Ovary (tissue), 3 donors: ENCODE data around the gene POU2AF1.

Experiments
- EP300 ChIP-seq: sonication (generic); formaldehyde crosslinking; IDR thresholded peaks from one replicate; pipeline ENCODE4 v1.6.1; 2017; ENCODE audit warnings: antibody characterized with exemption
- POLR2A ChIP-seq: fragments of 450-650 bp; IDR thresholded peaks from one replicate; pipeline ENCODE4 v1.6.1; 2017; ENCODE audit warnings: antibody characterized with exemption, mild to moderate bottlenecking, moderate library complexity
- TF ChIP-seq, protein P1 (sequence below), 3 donors: fragments of 450-650 bp in 2 of 3; fragments of 200-600 bp in 1 of 3; IDR thresholded peaks; one replicate each; pipeline versions ENCODE4 v1.5.1 to v1.8.0; 2016 to 2022; ENCODE audit warnings: antibody characterized with exemption in 3 of 3, mild to moderate bottlenecking in 1 of 3
- donor health status: DM: no; HTN: no; CAD: no.

DNA sequence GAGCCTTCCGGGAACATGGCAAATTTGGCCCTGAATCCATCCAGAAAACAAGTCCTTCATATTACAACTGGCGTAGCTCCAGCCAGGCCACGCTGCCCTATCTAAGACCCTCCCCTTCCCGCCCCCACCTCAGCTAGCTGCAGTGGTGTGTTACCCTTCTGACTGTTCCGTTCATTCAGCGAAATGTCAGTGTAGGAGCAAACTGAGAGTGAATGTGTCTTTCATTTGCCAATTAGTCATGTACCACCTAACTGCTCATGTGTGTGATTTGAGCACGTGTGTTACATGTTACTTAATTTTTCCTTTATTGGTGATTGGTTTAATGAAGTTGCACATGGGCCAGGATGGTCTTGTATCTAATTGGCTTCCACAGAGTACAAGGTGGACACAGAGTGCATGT lies 34.8 kb upstream of the POU2AF1 start:
- TF ChIP-seq, protein P1, sequence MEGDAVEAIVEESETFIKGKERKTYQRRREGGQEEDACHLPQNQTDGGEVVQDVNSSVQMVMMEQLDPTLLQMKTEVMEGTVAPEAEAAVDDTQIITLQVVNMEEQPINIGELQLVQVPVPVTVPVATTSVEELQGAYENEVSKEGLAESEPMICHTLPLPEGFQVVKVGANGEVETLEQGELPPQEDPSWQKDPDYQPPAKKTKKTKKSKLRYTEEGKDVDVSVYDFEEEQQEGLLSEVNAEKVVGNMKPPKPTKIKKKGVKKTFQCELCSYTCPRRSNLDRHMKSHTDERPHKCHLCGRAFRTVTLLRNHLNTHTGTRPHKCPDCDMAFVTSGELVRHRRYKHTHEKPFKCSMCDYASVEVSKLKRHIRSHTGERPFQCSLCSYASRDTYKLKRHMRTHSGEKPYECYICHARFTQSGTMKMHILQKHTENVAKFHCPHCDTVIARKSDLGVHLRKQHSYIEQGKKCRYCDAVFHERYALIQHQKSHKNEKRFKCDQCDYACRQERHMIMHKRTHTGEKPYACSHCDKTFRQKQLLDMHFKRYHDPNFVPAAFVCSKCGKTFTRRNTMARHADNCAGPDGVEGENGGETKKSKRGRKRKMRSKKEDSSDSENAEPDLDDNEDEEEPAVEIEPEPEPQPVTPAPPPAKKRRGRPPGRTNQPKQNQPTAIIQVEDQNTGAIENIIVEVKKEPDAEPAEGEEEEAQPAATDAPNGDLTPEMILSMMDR (IDR thresholded peaks at IDR 0.05): no peak
- TF ChIP-seq POLR2A: no peak
- no peak for TF ChIP-seq EP300
